ENCODE measurements around the gene CLK1. TPM values are rescaled to one million over a fixed set of nuclear protein-coding genes. Genes with fewer than 3 reads are reported as not detected.
"Not testable (repeated sequence)": the region's sequence is repeated elsewhere in the genome, so short reads cannot be mapped to it uniquely, and the experiment has no call there.

CLK1 gene
- total RNA-seq, 1 donor from 2014 or later = 96.1 TPM

DNA sequence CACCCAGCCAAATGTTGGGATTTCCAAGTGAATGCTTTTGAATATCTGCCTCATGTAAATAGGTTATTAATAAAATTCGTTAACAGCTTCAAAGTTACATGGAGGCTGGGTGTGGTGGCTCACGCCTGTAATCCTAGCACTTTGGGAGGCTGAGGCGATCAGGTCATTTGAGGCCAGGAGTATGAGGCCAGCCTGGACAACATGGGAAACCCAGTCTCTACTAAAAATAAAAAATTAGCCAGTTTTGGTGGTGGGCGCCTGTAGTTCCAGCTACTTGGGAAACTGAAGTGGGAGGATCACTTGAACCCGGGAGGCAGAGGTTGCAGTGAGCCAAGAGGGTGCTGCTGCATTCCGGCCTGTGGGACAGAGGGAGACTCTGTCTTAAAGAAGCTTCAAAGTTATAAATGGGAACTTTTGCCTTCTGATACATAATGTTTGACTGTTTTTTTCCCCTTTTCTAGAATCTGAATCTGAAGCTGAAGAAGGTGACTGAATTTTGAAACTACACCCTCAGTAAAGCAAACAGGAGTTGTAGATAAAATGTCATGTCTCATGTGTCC, 42.7 kb downstream of the CLK1 start:
- TF ChIP-seq CTCF (IDR thresholded peaks at IDR 0.05; ENCODE audit: insufficient read depth, low read length, severe bottlenecking) = no peak
- peaks cover 18% of the 10 kb centered on the region for H3K36me3 ChIP-seq (ENCODE audit: control insufficient read depth, insufficient read depth, low read length)
- FAIRE-seq = peak; percentile 47

GRCh38 chr2:200820573-200821234, 43.8 kb downstream of the CLK1 start:
- no peak for TF ChIP-seq CTCF (IDR thresholded peaks at IDR 0.05; ENCODE audit: insufficient read depth, low read length, severe bottlenecking)
- no peaks in the 10 kb centered on the region for H3K27me3 ChIP-seq (ENCODE audit: control insufficient read depth, insufficient read depth, low read length)
- peaks cover 23% of the 10 kb centered on the region for H3K36me3 ChIP-seq (ENCODE audit: control insufficient read depth, insufficient read depth, low read length)
- no peak overlapping the region for H3K4me3 ChIP-seq (ENCODE audit: low read depth, low read length)
- DNase-seq (ENCODE audit: low read depth) (no peak), FAIRE-seq (peak; percentile 55)

More for the DNA sequence above, 42.7 kb downstream of the CLK1 start:
- no peak overlapping the region for H3K4me3 ChIP-seq (ENCODE audit: low read depth, low read length)
- no peaks in the 10 kb centered on the region for H3K27me3 ChIP-seq (ENCODE audit: control insufficient read depth, insufficient read depth, low read length)
- DNase-seq (ENCODE audit: low read depth) = no peak

DNA sequence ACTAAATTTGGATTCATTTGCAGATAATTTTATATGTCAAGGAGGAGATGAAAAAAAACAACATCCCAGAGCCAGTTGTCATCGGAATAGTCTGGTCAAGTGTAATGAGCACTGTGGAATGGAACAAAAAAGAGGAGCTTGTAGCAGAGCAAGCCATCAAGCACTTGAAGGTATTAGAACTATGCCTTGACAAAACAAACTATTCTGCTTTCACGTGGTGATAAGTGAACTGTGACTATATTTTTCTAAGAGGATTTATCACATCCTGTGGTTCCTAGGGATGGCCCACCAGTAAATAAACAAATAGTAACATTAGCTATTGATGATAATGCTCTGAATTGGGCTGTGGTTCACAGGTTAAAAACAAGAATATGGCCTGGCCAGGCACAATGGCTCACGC, 45.7 kb downstream of the CLK1 start:
- not testable (repeated sequence) for H3K27me3 ChIP-seq (ENCODE audit: control insufficient read depth, insufficient read depth, low read length); FAIRE-seq; DNase-seq (ENCODE audit: low read depth); H3K4me3 ChIP-seq (ENCODE audit: low read depth, low read length)
- peaks cover 29% of the 10 kb centered on the region for H3K36me3 ChIP-seq (ENCODE audit: control insufficient read depth, insufficient read depth, low read length)

GRCh38 chr2:200814917-200815316, 49.5 kb downstream of the CLK1 start:
- peaks cover 22% of the 10 kb centered on the region for H3K36me3 ChIP-seq (ENCODE audit: control insufficient read depth, insufficient read depth, low read length)
- no peak for TF ChIP-seq CTCF (IDR thresholded peaks at IDR 0.05; ENCODE audit: insufficient read depth, low read length, severe bottlenecking)
- no peak overlapping the region for H3K4me3 ChIP-seq (ENCODE audit: low read depth, low read length)
- no peak for DNase-seq (ENCODE audit: low read depth)
- H3K27me3 ChIP-seq (ENCODE audit: control insufficient read depth, insufficient read depth, low read length) = no peaks in the 10 kb centered on the region
- FAIRE-seq = no peak

DNA sequence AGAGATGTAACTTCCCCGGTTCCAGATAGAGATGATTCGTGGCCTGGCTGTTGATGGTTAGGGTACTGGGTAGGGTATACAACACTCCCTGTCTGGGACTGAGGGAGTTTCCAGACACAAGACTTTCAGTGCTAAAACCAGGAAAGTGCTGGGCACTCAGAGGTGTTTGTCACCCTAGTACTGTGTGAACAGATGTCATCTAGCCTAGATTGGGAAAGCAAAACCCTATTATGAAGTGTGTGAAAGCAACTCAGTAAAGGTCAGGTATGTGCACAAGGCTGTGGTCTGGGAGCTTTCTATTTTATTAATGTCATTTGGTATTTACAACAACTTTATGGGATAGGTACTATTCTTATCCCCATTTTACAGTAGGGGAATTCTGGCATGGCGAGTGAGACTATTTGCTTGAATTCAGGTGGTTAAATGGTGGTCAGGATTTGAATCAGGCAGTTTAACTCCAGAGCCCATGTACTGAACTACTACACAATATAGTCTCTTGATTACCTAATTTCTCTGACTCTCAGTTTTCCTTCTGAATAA, 50.1 kb downstream of the CLK1 start:
- Histone ChIP-seq H3K4me3 (ENCODE audit: low read depth, low read length) (no peak overlapping the region), H3K27me3 (ENCODE audit: control insufficient read depth, insufficient read depth, low read length) (no peaks in the 10 kb centered on the region), H3K36me3 (ENCODE audit: control insufficient read depth, insufficient read depth, low read length) (peaks cover 22% of the 10 kb centered on the region)
- TF ChIP-seq CTCF (IDR thresholded peaks at IDR 0.05; ENCODE audit: insufficient read depth, low read length, severe bottlenecking) = no peak
- DNase-seq (ENCODE audit: low read depth) (no peak), FAIRE-seq (no peak)

DNA sequence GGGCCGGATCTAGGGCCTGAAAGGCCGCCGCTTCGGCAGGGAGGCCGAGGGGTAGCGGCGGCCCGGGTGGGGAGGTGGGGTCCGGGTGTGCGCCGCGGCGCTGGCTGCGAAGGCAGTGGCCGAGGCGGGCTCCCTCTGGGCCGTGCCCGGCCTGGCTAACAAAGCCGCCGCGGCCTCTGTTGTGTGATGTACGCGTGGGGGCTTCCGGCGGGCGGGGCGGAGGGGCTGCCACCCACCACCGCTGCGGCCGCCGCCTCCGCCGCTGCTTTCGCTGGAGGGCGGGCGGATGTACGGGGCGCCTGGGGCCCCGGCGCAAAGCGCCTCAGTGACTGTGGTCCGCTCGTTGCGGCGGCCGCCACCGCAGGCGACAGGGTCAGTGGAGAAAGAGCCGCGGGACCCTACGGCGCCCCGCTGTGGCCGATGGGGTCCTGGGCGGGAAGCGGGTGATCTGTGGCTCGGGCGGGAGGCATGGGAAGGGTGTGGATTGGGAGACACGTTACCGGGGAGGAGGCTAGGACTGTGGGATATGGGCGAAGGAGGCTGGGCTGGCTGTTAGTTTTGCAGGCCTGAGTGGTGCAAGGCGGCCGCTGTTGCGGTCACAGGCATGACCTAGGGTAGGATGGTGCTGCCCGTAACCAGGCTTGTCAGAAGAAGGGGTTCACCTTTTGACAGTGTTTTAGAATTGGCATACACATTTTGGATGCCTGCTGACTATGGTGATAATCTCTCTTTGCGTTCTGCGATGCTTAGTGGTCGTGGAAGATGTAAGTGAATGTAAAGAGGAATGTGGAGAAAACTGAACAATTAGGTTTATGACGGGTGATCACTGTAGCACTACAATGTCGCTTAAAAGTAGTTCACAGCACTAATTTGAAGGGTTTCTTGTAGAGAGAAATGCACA, 52.1 kb downstream of the CLK1 start:
- H3K4me3 ChIP-seq (ENCODE audit: low read depth, low read length) = peak overlapping the region; percentile 84
- H3K27me3 ChIP-seq (ENCODE audit: control insufficient read depth, insufficient read depth, low read length) = no peaks in the 10 kb centered on the region
- H3K36me3 ChIP-seq (ENCODE audit: control insufficient read depth, insufficient read depth, low read length) = peaks cover 12% of the 10 kb centered on the region
- peak; percentile 79 for TF ChIP-seq CTCF (IDR thresholded peaks at IDR 0.05; ENCODE audit: insufficient read depth, low read length, severe bottlenecking)
- DNase-seq (ENCODE audit: low read depth) = peak; percentile 45
- no peak for FAIRE-seq
